Daoy (cell line): ENCODE data around the gene RMND5A. TPM values are rescaled to one million over a fixed set of nuclear protein-coding genes. Genes with fewer than 3 reads are reported as not detected.
"Not testable (repeated sequence)": the region's sequence is repeated elsewhere in the genome, so short reads cannot be mapped to it uniquely, and the experiment has no call there.

Experiments used
- DNase-seq: peaks from one replicate; pipeline ENCODE4 v3.0.0-alpha.2; 2015; ENCODE audit warnings: low read depth
- total RNA-seq: library from RNA; depleted of rRNA; stranded (reverse); fragments of >200 nt; shearing (Covaris generic); gene quantifications from 2 replicates; pipeline ENCODE4 v1.2.3, GENCODE V29; 2014; rRNA removed

RMND5A gene
- 33.5 and 33.9 TPM in 2 replicates for total RNA-seq

- peak; percentile 89 for DNase-seq
These were observed at the start of gene RMND5A for GRCh38 chr2:86719637-86720539. Gene RMND5A, plus strand, starts transcription at chr2:86720291. Its CDS starts 377 bp downstream, at chr2:86720668.

- no peak for DNase-seq
These were observed 48.6 kb upstream of the RMND5A start for GRCh38 chr2:86671337-86671981.

- no peak for DNase-seq
These were observed 48.0 kb upstream of the RMND5A start for GRCh38 chr2:86672027-86672545.

- DNase-seq, result no peak
These were observed 47.1 kb upstream of the RMND5A start for GRCh38 chr2:86673011-86673410.

GRCh38 chr2:86673986-86674670 lies 46.0 kb upstream of the RMND5A start:
- DNase-seq, result no peak

- DNase-seq, result no peak
These were observed 45.0 kb upstream of the RMND5A start for GRCh38 chr2:86675104-86675503.

GRCh38 chr2:86675511-86676015 lies 44.5 kb upstream of the RMND5A start:
- no peak for DNase-seq

- DNase-seq, result no peak
These were observed 42.3 kb upstream of the RMND5A start for GRCh38 chr2:86677816-86678215.

- DNase-seq, result no peak
These were observed 41.1 kb upstream of the RMND5A start for GRCh38 chr2:86679036-86679435.

GRCh38 chr2:86685351-86685750 lies 34.7 kb upstream of the RMND5A start:
- DNase-seq, result no peak

GRCh38 chr2:86686460-86686859 lies 33.6 kb upstream of the RMND5A start:
- no peak for DNase-seq

- DNase-seq, result no peak
These were observed 33.2 kb upstream of the RMND5A start for GRCh38 chr2:86686905-86687304.

GRCh38 chr2:86695053-86695691 lies 24.9 kb upstream of the RMND5A start:
- DNase-seq, result peak; percentile 61

- no peak for DNase-seq
These were observed 22.5 kb upstream of the RMND5A start for GRCh38 chr2:86697551-86698104.

GRCh38 chr2:86700690-86701089 lies 19.4 kb upstream of the RMND5A start:
- DNase-seq, result no peak

GRCh38 chr2:86703704-86704361 lies 16.3 kb upstream of the RMND5A start:
- DNase-seq, result peak; percentile 52

GRCh38 chr2:86704459-86704971 lies 15.6 kb upstream of the RMND5A start:
- DNase-seq, result peak; percentile 75

- DNase-seq, result no peak
These were observed 13.9 kb upstream of the RMND5A start for GRCh38 chr2:86706220-86706619.

GRCh38 chr2:86706935-86707334 lies 13.2 kb upstream of the RMND5A start:
- no peak for DNase-seq

GRCh38 chr2:86708126-86708525 lies 12.0 kb upstream of the RMND5A start:
- not testable (repeated sequence) for DNase-seq
